Activated CD4-positive, alpha-beta T cell treated with anti-CD3 and anti-CD28 coated beads, Interleukin-2, amount 50 U/mL, for 24 hours (primary cell): ENCODE results near the gene KRTAP10-2.

Source experiments
- DNase-seq, 2 donors: peaks; one replicate each; pipeline ENCODE4 v3.0.0-alpha.2; 2020; ENCODE audit warnings: low read depth in 1 of 2, low spot score in 1 of 2

Gene KRTAP10-2

DNA sequence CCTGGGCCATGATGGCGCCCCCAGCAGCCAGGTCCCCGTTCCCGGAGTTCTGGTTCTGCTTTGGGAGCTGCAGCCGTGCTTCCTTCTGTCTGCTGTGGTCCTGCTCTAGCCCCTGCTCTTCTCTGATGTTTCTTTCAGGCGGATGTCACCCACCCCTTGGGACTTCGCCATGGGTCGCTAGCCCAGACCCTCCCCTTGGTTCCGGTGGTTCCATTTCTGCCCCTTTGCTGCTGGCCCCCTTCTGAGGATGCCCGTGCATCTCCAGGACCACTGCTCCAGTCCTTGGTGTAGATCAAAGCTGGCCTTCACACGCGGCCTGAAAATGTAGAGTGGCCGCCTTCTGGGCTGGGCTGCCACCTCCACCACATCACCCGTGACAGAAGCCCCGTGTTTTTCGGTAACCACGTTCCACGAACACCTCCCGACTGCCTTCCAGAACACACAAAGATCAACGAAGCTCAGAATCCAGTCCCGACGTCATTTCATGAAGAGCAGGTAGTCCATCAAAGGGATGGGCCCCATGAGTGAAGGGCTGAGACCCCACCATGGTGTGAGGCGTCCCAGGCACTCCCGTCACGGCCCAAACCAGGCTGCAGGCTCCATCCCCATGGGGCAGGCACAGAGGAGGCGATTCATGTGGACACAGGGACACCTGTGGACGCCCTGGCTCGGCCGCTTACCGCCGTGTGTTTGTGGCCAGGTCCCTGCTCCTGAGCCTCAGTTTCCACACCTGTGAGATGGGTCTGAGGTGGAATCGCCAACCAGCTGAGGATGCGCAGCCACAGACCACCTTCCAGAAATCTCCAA lies 35.7 kb downstream of the KRTAP10-2 start:
- DNase-seq = no peak

DNA sequence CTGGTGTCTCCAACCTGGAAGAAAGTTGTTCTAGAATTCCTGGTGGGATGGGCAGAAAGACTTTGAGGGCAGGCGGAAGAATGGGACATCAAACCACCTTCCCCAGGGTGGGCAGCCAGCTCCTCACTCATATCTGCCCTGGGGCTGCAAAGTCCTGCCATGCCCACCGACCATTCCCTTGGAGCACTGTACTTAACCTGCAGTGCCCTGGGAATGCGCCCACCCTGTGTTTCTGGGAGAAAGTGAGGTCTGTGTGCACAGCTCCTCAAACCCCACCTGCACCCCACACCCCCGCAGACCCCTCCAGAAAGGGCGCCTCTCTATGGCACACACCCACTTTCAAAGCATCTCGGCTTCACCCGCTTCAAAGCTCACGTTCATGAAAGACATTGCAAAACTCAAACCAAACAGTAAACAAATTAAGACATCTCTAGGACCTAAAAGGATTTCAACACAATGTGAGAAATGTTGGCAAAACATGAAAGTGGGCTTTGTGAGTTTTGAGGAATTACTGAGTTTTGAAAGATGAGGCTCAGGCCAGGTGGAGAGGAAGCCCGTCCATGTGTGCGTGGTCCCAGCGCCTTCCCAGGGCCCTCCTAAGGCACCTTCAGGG lies 36.5 kb downstream of the KRTAP10-2 start:
- DNase-seq = no peak

DNA sequence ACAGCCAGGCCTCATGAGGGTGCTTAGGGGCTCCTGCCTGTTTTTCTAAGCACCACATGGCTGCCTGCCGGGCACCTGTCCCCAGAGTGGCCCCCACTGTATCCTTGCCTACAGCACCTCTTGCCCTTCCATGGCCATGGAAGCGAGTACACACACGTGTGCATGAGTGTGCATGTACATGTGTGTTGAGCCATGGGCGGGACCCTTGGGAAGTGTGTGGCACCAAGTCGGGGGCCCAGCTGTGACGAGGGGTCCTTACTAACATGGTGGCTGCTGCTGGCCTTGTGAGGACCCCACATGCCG lies 37.1 kb downstream of the KRTAP10-2 start:
- DNase-seq = no peak

DNA sequence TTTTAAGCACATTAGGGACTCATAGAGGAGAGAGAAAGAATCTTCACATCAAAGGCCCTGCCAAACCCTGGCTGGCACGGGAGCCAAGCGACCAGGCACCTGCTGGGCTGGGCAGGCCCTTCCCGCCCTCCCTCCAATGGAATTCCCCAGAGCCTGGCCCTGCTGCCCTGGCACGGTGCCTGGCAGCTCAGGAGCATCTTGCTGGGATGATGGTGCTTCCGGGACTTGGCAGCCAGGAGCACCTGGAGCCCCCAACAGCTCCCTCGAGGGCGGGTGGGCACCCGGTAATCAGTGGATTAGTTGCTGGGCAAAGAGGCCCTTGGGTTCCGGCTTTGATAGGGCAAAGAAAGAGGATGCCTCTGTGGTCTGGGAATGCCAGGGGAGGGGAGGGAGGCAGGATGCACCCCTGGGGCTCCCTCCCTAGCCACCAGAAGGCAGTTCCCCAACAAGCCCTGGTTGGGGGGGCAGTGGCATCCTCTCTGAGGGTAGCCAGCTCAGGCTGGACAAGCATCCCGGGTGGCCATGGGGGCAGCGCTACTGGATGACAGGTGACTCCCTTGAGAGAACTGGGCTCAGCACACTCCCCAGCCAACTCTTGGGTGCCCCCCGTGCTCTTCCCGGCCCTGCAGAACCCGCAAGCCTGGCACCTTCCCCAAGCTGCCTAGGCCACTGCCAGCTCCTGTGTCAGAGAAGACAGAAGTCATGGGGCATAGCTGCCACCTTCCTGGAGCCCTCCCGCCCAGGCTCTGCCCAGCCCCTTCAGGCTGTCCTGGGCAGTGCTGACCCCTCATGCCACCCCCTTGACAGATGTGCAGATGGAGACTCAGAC lies 37.7 kb downstream of the KRTAP10-2 start:
- DNase-seq = no peak

DNA sequence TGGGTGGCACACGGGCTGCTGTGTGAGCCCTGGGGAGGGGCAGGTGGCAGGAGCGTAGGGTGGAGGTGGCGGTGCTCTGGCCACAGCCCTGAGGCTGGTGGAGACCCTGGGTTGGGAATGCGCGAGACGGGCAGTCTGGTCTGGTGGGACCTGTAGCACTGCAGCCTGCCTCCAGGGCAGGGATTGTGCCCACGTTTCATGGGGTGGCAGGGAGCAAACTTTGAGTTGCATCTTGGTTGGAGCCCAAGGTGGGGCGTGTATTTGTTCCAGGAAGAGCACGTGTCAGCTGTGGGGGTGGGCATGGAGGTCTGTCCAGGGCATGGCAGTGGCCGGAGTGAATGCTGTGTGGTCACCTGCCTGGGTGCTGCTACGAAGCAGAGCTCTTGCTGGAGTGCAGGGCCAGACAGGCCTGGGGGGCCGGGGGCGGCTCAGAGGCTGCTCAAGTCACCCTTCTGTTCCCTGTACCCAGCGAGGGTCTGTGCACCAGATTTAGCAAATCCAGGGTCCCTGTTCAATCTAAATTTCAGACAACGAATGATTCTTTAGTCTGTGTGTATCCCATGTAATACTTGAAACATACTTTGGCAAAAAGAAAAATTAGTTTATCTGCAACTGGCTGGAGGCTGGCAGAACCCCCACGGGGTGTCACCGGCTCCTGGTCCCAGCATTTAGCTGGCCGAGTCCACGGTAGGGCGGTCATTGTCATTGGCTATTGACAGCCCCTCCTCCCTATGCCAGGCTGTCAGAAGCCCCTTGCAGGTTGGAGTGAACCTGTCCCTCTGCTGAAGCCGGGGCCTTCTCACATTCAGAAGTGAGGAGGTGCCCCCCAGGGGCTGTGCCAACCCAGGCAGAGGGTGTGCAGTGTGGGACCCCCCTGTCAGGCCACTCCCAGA lies 38.6 kb downstream of the KRTAP10-2 start:
- no peak for DNase-seq

DNA sequence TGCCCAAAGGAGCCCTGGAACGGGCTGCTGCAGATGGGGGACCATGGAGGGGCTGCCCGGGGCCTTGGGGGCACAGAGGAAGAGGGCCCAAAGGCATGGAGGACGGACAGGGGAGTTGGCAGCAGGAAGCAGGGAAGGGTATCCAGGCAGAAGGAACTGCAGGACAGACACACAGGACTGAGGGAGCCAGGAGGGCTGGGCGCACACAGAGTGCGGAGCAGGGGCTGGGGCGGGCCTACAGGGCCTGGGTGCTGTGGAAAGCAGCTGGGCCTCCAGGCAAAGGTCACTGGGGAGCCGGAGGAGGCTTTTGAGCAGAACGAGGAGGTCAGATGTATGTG lies 39.4 kb downstream of the KRTAP10-2 start:
- DNase-seq = no peak

DNA sequence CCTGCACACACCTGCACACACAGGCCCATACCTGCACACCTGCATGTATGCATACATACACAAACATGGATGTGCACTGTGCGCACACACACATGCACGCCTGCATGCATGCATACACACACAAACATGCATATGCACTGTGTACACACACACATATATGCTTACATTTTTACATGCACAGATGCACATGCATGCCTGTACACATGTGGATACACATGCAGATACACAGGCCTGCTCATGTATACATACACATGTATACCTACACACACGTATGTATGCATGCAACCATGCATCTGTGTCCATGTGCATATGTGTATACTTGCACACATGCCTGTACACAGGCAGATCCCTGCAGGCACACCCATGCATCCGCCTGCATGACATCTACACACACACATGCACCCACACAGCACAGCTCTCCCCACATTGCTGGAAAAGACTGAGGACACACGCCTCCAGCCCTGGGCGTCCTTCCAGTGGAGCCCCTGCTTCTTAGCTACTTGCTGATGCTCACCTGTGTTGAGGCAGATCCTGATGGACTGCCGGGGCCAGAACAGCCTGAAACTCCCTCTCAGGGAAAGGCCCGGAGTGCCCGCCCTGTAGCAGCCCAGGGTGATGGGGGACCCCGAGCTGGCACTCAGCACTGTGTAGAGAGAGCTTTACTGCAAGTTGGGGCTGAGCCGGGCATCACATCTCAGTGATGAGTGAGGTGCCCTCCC lies 39.9 kb downstream of the KRTAP10-2 start:
- DNase-seq = no peak

DNA sequence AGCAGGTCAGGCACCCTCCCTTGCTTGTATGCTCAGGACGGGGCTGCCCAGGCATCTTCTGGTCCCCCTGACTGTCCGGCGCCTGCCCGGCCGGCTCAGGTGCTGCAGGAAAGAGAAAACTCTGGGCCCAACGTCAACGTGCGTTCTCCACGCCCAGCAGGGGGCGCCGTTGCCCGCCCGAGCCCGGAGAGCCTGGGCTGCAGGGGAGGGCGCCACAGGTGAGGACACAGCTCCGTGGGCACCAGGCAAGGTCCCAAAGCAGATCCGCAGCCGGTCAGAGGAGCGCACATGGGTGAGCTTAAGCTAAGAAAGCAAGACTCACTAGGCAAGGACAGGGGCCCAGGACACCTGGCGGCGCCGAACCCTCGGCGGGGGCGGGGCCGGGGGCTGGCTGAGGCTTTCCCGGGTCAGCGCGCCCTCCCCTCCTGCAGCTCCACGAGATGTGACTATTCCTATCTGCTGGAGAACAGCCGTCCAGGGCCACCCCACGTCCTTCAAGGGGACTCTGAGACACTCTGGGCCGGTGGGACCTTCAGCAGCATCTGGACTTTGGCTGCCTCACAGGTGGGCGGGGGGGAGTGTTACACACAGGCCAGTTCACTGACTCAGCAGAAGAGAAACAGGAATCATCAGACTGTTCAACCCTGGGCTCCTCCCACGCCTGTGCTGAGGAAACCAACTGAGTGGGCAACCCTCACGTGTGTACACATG lies 40.6 kb downstream of the KRTAP10-2 start:
- DNase-seq = peak; percentile 68 to 69

DNA sequence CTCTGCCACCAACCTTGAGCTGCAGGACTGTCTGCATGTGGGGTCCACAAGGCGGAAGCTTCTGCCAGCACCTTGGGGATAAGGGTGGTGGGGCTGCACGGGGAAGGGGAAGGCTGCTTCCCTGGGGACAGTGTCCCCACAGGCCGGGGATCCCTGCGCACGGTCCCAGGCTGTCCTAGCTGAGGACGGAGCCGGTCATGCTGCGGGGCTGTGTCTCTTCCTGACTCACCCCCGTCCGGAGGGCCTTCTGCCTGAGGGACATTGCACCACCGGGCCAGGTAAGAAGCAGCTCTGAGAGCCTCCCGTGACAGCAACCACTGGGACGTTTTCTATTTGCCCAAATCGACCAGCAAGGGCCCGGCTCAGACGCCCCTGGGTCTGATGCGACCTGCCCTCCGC lies 41.2 kb downstream of the KRTAP10-2 start:
- DNase-seq = no peak

DNA sequence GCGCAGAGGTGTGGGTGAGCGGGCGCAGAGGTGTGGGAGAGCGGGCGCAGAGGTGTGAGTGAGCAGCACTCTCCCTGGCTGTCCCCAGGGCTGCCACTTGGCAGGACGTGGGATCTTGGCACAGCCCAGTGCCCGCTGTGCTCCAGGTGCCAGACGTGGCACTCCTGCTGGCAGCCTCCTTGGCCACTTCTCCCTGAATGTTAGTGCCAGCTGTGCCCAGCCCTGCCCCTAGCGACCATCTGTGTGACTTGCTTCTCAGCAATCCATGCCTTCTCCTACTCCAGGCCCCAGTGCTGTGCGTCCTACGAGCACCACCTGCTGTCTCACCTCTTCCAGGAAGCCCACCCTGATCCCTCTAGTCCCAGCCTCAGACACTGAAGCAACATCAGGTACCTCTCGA lies 41.8 kb downstream of the KRTAP10-2 start:
- no peak for DNase-seq

DNA sequence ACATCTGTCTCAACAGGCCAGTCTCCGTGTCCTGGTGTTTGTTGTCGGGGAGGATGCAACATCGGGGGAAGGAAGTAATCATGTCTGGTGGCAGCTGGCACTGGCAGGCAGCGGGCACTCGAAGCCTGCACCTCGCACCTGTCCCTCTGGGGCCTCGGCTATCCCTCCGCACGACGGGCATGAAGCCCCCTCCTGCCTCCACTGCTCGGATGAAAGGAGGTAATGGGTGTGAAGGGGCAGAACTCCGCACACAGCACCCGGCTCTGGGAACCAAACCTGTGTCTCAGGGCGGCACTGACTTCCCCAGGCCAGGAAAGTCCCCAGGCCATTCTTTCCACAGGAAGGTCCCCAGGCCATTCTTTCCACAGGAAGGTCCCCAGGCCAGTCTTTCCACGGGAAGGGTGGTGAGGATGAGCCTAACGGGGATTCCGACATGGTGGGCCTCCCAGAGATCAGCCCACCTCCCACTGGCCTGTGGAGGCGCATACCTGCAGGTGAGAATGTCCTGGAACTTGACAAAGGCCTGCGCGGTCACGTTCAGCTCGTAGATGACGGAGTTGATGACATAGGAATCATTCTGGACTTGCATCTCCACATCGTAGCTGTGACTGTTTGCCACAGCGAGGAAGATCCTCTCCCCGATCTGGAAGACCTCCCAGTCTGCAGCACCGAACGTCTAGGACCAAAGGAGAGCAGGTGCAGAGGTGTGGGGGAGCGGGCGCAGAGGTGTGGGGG lies 42.4 kb downstream of the KRTAP10-2 start:
- no peak for DNase-seq

DNA sequence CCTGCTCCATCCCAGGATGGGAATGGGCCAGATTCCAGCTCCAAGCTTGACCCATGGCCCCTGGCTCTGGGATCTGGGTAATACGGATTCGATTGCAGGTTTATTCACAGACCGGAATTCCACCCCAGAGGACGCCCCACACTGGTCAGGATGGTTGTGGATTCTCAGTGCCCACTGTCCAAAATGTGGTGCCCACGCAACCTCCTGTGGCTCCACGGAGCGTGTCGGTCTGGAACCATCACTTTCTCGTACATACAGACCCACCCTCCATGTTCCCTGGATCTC lies 42.9 kb downstream of the KRTAP10-2 start:
- DNase-seq = no peak

DNA sequence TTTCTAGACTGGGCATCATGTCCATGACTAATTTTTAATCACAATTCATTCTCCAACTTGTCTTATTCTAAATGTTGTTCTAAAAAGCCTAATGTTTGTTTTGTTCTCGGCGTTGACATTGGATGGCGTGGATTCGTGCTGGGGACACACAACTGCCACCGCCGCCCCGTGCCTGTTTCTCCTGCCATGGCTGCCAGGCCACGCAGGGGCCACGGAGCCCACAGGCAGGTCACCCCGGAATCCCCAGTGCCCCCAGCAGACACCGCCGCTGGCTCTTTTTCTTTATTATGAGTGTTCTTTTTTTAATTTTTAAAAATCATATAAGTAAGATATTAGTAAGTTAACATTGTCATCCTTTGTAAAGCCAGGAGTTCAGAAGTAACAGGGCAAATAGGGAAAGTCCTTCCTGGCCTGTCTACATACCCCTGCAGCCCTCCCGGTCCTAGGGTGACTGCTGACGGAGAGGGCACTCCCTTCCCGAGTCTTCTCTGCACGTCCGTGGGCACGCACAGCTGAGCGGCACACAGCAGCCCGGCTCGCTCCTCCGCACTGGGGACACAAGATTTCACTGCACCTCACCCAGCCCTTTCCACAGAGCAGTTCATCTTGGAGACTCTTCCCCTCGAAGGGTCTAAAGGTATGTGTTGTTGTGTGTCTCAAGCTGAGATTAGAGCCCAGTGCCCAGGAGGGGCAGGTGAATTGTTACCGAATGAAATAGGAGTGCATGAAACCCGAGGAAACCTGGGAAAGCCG lies 43.5 kb downstream of the KRTAP10-2 start:
- DNase-seq = no peak

DNA sequence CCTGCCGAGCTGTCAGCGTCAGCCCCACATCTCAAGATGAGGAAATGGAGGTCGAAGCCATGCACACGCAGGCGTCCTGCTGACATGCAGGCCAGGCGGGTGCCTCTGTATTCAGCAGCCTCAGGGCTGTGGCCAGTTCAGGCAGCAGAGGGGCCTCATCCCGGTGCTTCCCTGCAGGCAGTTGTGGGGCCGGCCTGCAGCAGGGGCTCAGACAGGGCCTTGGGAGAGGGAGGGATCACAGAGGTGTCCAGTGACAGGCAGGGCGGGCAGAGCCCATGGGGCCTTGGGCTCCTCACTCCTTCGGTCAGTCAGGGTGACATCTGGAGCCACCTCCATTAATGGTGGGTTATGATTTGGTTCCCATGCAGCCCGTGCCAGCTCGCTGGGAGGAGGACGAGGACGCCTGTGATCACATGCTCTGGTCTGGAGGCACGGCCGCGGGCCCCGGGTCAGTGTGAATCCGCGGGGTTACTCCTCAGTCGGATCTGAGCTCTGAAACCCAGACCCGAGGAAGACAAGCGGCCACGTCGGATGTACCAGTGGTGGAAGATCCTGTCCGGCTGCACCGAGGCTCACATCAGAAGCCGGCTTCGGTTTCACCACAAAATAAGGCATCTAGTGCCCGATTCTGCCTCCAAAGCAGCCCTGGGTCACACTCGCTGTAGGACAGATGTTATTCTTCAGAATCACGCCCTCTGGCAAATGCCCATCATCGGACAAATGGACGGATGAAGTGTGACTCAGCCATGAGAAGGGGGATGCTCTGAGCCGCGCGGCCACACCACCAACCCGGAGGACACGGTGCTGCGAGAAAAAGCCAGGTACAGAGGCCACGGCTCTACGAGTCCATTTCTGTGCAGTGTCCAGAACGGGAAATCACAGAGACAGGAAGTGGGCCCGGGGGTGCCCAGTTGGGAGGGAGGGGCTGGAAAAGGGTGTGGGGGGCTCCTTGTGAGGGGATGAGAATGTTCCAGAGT lies 44.7 kb downstream of the KRTAP10-2 start:
- no peak for DNase-seq

DNA sequence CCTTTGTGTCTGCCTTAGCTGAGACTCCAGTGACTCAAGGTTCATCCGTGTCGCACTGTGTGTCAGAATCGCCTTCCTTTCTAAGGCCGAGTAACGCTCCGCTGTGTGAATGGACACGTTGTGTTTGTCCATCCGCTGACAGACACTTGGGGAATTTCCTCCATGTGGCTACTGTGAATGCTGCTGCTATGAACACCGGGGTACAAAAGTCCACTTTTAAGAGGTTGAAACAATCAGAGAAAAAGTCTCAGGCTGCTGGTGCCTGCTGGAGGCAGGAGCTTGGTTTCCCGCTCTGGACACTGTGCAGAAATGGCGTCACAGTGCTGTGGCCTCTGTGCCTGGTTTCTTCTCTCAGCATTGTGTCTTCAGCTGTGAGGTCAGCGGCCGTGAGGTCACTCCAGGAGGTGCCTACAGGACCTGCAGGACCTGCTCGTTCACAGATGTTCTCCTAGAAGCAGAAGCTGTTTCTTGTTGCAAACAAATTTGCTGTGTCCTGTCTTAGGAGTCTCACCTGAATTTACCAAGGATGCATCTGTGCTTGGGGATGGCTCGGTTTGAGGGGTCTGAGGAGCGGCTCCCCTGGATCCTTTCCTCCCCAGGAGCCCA lies 45.5 kb downstream of the KRTAP10-2 start:
- DNase-seq = no peak

DNA sequence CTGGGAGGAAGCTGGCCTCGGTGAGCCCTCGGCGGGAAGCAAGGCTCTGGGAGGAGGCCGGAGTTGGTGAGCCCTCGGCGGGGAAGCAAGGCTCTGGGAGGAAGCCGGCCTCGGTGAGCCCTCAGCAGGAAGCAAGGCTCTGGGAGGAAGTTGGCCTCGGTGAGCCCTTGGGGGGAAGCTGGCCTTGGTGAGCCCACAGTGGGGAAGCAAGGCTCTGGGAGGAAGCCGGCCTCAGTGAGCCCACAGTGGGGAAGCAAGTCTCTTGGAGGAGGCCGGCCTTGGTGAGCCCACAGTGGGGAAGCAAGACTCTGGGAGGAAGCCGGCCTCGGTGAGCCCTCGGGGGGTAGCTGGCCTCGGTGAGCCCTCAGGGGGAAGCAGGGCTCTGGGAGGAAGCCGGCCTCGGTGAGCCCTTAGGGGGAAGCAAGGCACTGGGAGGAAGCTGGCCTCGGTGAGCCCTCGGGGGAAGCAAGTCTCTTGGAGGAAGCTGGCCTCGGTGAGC lies 47.4 kb downstream of the KRTAP10-2 start:
- no peak for DNase-seq
